HG02885 (cell line): ENCODE measurements around the gene STARD4.
A peak's percentile ranks its signal among the peaks of the same experiment; 100 is the strongest.

ENCODE experiments used
- ATAC-seq: cut with Tn5 transposase; IDR thresholded peaks from one replicate; pipeline ENCODE4 v1.9.1; 2021; ENCODE audit warnings: mild to moderate bottlenecking; ENCODE audit not compliant: unreplicated experiment, poor library complexity

The STARD4 gene

GRCh38 chr5:111478266-111478665, 34.1 kb downstream of the STARD4 start:
- no peak for ATAC-seq

- peak; percentile 66 for ATAC-seq
These were observed 39.8 kb downstream of the STARD4 start for GRCh38 chr5:111472579-111472978.

- ATAC-seq, result peak; percentile 15
These were observed 40.2 kb downstream of the STARD4 start for GRCh38 chr5:111472096-111472495.

- no peak for ATAC-seq
These were observed 42.4 kb downstream of the STARD4 start for GRCh38 chr5:111469903-111470302.

GRCh38 chr5:111469293-111469896, 42.9 kb downstream of the STARD4 start:
- no peak for ATAC-seq

- no peak for ATAC-seq
These were observed 49.0 kb downstream of the STARD4 start for GRCh38 chr5:111463311-111463710.

GRCh38 chr5:111461934-111462333, 50.4 kb downstream of the STARD4 start:
- ATAC-seq, result no peak

- ATAC-seq, result no peak
These were observed 51.1 kb downstream of the STARD4 start for GRCh38 chr5:111461255-111461671.

- no peak for ATAC-seq
These were observed 57.6 kb downstream of the STARD4 start for GRCh38 chr5:111454776-111455175.

GRCh38 chr5:111454198-111454622, 58.1 kb downstream of the STARD4 start:
- ATAC-seq, result no peak

- no peak for ATAC-seq
These were observed 58.6 kb downstream of the STARD4 start for GRCh38 chr5:111453747-111454146.

GRCh38 chr5:111453295-111453694, 59.0 kb downstream of the STARD4 start:
- ATAC-seq, result no peak

- ATAC-seq, result no peak
These were observed 64.5 kb downstream of the STARD4 start for GRCh38 chr5:111447822-111448221.

- ATAC-seq, result no peak
These were observed 65.2 kb downstream of the STARD4 start for GRCh38 chr5:111447099-111447498.
